Measurements from ENCODE around the gene LDLRAP1. TPM values are rescaled to one million over a fixed set of nuclear protein-coding genes. Genes with fewer than 3 reads are reported as not detected.

LDLRAP1 gene
- total and polyA plus RNA-seq, 2 of the 4 experiments (the other 2 are of a cell fraction) = 4.5 to 14.4 TPM

DNA sequence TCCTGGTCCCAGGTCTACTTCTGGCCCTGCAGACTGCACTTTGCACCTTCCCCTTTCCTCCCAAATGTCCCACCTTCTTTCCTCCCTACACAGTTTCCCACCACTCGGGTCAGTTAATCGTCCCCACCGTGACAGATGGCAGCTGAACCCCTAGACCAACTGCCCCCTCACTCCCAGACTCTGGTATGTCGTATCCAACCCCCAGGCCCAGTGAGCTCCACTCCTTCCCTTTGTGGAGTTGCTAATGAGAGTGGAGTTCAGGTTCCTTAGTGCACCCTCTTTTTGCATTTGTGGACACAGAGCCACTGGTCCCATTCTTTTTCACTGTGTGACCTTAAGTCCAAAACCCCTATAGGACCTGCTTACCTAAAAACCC is 75.0 kb downstream of the LDLRAP1 start:
- Histone ChIP-seq H3K23ac (ENCODE audit: low read depth, low read length) (peak overlapping the region; percentile 80; the same call in 1 of the 2 replicates), H4K5ac (ENCODE audit: low read depth, low read length) (peak overlapping the region; percentile 9; the same call in 1 of the 2 replicates), H3K27me3 (ENCODE audit: control insufficient read depth, insufficient read depth, low read length) (peaks cover 6% of the 10 kb centered on the region; the same call in 1 of the 2 replicates), H4K91ac (ENCODE audit: insufficient read depth, low read depth, low read length) (no peak overlapping the region), H3K4ac (ENCODE audit: low read depth, low read length) (peak overlapping the region; percentile 6; the same call in 1 of the 2 replicates), H3K56ac (ENCODE audit: extremely low read depth, insufficient read depth, low read length) (no peak overlapping the region; the same call in 1 of the 2 replicates), H3K4me2 (ENCODE audit: low read depth, low read length) (peak overlapping the region; percentile 96), H2AFZ (replicated peaks; ENCODE audit: low read length, poor library complexity) (no peak overlapping the region), H3K27ac (ENCODE audit: insufficient read depth, low read length) (peak overlapping the region; percentile 46; the same call in 1 of the 2 replicates), H2AK5ac (ENCODE audit: low read depth, low read length) (peak overlapping the region; percentile 84), H3K36me3 (ENCODE audit: control insufficient read depth, insufficient read depth, low read length) (no peaks in the 10 kb centered on the region; the same call in 1 of the 2 replicates), H4K20me1 (ENCODE audit: insufficient read depth, low read length) (peaks cover 17% of the 10 kb centered on the region; the same call in 1 of the 2 replicates), H3K79me1 (ENCODE audit: low read depth in 1 of 2, low read length in 2 of 2) (peaks cover 5 to 19% of the 10 kb centered on the region in 2 experiments; a peak in 2 of 4 replicates), H3K4me1 (ENCODE audit: control insufficient read depth, insufficient read depth, low read length) (peaks cover 7% of the 10 kb centered on the region; the same call in 1 of the 2 replicates), H4K8ac (ENCODE audit: low read depth in 2 of 2, low read length in 2 of 2) (no peak overlapping the region), H2BK120ac (ENCODE audit: low read depth, low read length) (no peak overlapping the region), H3K4me3 (ENCODE audit: insufficient read depth, low read depth, low read length) (peak overlapping the region; percentile 69), H3K18ac (ENCODE audit: low read depth, low read length) (no peak overlapping the region; the same call in 1 of the 2 replicates), H2BK20ac (ENCODE audit: low read depth, low read length) (no peak overlapping the region), H3K14ac (replicated peaks; ENCODE audit: low read depth, low read length) (no peak overlapping the region; the same call in 1 of the 2 replicates), H2AK9ac (replicated peaks; ENCODE audit: low read depth, low read length, poor library complexity) (peak overlapping the region; percentile 0), H3K9me3 (ENCODE audit: control insufficient read depth, insufficient read depth, low read length) (no peaks in the 10 kb centered on the region), H3K9me1 (ENCODE audit: insufficient read depth, low read length) (0 out of 2 replicates have a peak, but pooled peaks cover 2% of the 10 kb centered on the region), H2BK5ac (ENCODE audit: low read depth, low read length, poor library complexity, severe bottlenecking) (no peak overlapping the region), H3K9ac (ENCODE audit: low read depth, low read length) (peak overlapping the region; percentile 65), H2BK15ac (ENCODE audit: low read depth, low read length) (no peak overlapping the region)
- DNase-seq (no peak), ATAC-seq (ENCODE audit: low read depth) (no peak)
- intact Hi-C loops (cut with micrococcal nuclease) (loop anchor here (2.0 to 5.0 kb wide), 2 partner anchors 49 to 178 kb away; no protein-coding TSS in a partner anchor), dilution Hi-C loops (cut with HindIII; ENCODE audit: low sequenced_read_pairs, unreplicated experiment) (no loop called here), in situ Hi-C loops (cut with MboI; ENCODE audit: low sequenced_read_pairs) (no loop called here)
- ChIA-PET CTCF (interaction anchor here (0.7 to 1.9 kb wide), 5 partner anchors 10 to 184 kb away, joined by 3 to 7 read pairs (median 4); no protein-coding TSS in a partner anchor), POLR2A (ENCODE audit: unreplicated experiment) (no interaction called here)
- no TSS peak for BruUV-seq (replicated peaks)
- no CpG with 5 or more reads among the region's 4 CpGs for WGBS, 2 experiments (ENCODE audit: extremely low coverage in 2 of 2, insufficient read length in 1 of 2)
- TF ChIP-seq BHLHE40 (IDR thresholded peaks at IDR 0.05; ENCODE audit: low read depth, low read length) (no peak), FOS (IDR thresholded peaks at IDR 0.05; ENCODE audit: low read depth, low read length) (no peak), RAD21 (IDR thresholded peaks at IDR 0.05; ENCODE audit: low read length) (no peak), MAZ (IDR thresholded peaks at IDR 0.05; ENCODE audit: borderline replicate concordance, low read depth, low read length) (no peak), MAFK (IDR thresholded peaks at IDR 0.05; ENCODE audit: low read depth, low read length) (no peak), MXI1 (IDR thresholded peaks at IDR 0.05; ENCODE audit: borderline replicate concordance, low read depth, low read length) (no peak), SMC3 (IDR thresholded peaks at IDR 0.05; ENCODE audit: low read depth, low read length) (no peak), POLR2A (IDR thresholded peaks at IDR 0.05; ENCODE audit: low read depth, low read length) (no peak), NFE2L2 (IDR thresholded peaks at IDR 0.05; ENCODE audit: low read depth, low read length) (no peak), CEBPB (IDR thresholded peaks at IDR 0.05; ENCODE audit: low read depth, low read length) (no peak), RCOR1 (IDR thresholded peaks at IDR 0.05; ENCODE audit: insufficient replicate concordance, low read length) (no peak), CHD1 (IDR thresholded peaks at IDR 0.05; ENCODE audit: low read depth, low read length) (no peak)
- TF ChIP-seq, protein P1, sequence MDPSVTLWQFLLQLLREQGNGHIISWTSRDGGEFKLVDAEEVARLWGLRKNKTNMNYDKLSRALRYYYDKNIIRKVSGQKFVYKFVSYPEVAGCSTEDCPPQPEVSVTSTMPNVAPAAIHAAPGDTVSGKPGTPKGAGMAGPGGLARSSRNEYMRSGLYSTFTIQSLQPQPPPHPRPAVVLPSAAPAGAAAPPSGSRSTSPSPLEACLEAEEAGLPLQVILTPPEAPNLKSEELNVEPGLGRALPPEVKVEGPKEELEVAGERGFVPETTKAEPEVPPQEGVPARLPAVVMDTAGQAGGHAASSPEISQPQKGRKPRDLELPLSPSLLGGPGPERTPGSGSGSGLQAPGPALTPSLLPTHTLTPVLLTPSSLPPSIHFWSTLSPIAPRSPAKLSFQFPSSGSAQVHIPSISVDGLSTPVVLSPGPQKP (IDR thresholded peaks at IDR 0.05; ENCODE audit: borderline replicate concordance, low read depth, low read length) = no peak
